Astrocyte of the spinal cord (primary cell): Measurements from ENCODE around the gene MEF2A.

Experiments
- DNase-seq: peaks from one replicate; pipeline ENCODE4 v3.0.0; 2011; ENCODE audit warnings: low read depth, low spot score
- H3K4me3 ChIP-seq: 2 replicates; pipeline ENCODE4 v1.5.1; 2011; ENCODE audit warnings: low read depth, mild to moderate bottlenecking, low read length, moderate library complexity
- CTCF ChIP-seq: IDR thresholded peaks from 2 replicates; pipeline ENCODE4 v1.5.1; 2012; ENCODE audit warnings: low read depth, mild to moderate bottlenecking, low read length, inconsistent platforms
- in situ Hi-C: cut with HindIII; loops from 2 replicates; pipeline ENCODE4 v1.10.0; 2017; ENCODE audit warnings: low sequenced_read_pairs

The MEF2A gene

GRCh38 chr15:99717161-99718009 lies 151.6 kb downstream of the MEF2A start:
- no peak for TF ChIP-seq CTCF
- in situ Hi-C loops: no loop called here
- DNase-seq: no peak

GRCh38 chr15:99718421-99718820 lies 152.6 kb downstream of the MEF2A start:
- in situ Hi-C loops: no loop called here
- no peak for DNase-seq
- no peak for TF ChIP-seq CTCF
- no peak overlapping the region for H3K4me3 ChIP-seq

More at GRCh38 chr15:99717161-99718009, 151.6 kb downstream of the MEF2A start:
- no peak overlapping the region for H3K4me3 ChIP-seq

- no peak for TF ChIP-seq CTCF
- in situ Hi-C loops: no loop called here
- DNase-seq: peak; percentile 90
- H3K4me3 ChIP-seq: no peak overlapping the region
These were observed 153.3 kb downstream of the MEF2A start for GRCh38 chr15:99719096-99719541.

- TF ChIP-seq CTCF: no peak
- no peak overlapping the region for H3K4me3 ChIP-seq
- in situ Hi-C loops: no loop called here
- DNase-seq: no peak
These were observed 154.7 kb downstream of the MEF2A start for GRCh38 chr15:99720533-99720932.

GRCh38 chr15:99721104-99721778 lies 155.5 kb downstream of the MEF2A start:
- TF ChIP-seq CTCF: no peak
- no peak overlapping the region for H3K4me3 ChIP-seq
- in situ Hi-C loops: no loop called here
- no peak for DNase-seq

- TF ChIP-seq CTCF: no peak
- no peak for DNase-seq
- no peak overlapping the region for H3K4me3 ChIP-seq
- in situ Hi-C loops: no loop called here
These were observed 156.1 kb downstream of the MEF2A start for GRCh38 chr15:99721896-99722295.
